VCaP (cell line): ENCODE measurements around the gene RGS1.
A peak's percentile ranks its signal among the peaks of the same experiment; 100 is the strongest.

ENCODE experiments used
- H3K27ac ChIP-seq: fragments of 450-650 bp; 2 replicates; pipeline ENCODE4 v1.5.1; 2017
- TF ChIP-seq, protein P1 (sequence below): fragments of 450-650 bp; conservative IDR thresholded peaks from 2 replicates; pipeline ENCODE4 v1.5.1; 2017; ENCODE audit warnings: mild to moderate bottlenecking, moderate library complexity

Gene RGS1

DNA sequence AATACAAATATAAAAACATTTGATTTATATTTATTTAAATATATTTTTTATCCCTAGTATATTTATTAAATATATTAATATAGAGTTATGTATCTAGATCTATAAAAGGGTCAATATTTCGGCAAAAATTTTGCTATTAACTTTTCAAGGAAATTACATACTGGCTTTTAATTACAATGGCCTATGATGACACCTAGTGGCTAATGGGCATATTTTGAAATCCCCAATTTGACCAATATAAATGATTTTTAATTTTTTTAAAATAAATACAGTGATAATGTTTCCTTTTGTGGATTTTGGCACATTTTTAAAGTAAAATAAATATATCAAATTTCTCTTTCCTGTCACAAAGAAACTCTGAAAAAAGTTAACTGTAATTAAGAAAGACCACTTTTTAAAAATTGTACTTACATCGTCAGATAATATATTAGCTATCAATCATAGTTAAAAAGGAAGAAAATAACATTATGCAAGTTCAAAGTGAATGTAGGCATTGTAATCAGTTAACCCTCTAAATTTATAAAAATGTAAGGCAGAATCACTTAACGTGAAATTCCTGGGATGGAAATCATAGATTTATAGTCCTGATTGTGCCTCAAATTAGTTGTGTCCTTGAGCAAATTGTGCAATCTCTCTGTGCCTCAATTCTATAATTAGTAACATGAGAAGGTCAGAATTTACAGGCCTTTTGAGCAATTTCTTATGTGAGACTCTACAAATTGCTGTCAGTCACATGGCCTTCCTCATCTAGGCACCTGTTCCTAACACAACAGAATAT is 34.7 kb downstream of the RGS1 start:
- TF ChIP-seq, protein P1, sequence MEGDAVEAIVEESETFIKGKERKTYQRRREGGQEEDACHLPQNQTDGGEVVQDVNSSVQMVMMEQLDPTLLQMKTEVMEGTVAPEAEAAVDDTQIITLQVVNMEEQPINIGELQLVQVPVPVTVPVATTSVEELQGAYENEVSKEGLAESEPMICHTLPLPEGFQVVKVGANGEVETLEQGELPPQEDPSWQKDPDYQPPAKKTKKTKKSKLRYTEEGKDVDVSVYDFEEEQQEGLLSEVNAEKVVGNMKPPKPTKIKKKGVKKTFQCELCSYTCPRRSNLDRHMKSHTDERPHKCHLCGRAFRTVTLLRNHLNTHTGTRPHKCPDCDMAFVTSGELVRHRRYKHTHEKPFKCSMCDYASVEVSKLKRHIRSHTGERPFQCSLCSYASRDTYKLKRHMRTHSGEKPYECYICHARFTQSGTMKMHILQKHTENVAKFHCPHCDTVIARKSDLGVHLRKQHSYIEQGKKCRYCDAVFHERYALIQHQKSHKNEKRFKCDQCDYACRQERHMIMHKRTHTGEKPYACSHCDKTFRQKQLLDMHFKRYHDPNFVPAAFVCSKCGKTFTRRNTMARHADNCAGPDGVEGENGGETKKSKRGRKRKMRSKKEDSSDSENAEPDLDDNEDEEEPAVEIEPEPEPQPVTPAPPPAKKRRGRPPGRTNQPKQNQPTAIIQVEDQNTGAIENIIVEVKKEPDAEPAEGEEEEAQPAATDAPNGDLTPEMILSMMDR = peak; percentile 75
- no peak overlapping the region for H3K27ac ChIP-seq

DNA sequence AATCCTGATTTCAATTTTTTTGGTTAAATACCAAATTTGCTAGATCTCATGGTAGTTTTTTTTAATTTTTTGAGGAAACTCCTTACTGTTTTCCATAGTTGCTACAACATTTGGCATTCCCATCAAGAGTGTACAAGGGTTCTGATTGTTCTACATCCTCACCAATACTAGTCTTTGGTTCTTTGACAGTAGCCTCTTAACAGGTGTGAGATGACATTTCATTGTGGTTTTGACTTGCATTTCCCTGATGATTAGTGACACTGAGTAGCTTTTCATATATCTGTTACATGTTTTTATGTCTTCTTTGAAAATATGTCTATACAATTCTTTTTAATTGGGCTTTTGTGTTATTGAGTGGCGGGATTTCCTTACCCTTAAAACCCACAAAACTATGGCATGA is 39.5 kb downstream of the RGS1 start:
- H3K27ac ChIP-seq = no peak overlapping the region
- TF ChIP-seq, protein P1 = no peak

DNA sequence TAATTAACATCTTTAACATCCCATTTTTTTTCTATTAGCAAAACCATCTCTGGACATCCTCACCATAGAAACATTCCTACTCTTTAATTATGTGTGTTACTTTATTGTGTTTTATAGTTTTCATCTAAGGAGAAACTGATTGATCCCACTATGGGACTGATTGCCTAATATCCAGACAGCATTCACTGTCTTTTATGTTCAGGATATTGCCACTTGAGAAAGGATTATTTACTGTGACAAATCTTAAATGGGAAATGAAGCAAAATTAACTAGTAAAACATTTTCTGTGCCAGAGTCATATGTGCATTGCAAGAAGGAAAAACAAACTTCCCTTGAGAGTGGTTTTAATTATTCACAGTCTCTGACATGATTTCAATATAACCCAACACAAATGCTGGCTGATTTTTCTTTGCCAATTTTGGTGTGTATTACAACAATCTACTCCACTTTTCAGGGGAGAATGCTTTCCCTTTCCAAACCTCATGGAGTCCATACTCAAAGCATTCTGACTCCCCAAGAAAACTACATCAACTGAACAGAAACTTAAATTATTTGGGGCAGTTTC is 44.6 kb downstream of the RGS1 start:
- H3K27ac ChIP-seq = no peak overlapping the region
- TF ChIP-seq, protein P1 = no peak

DNA sequence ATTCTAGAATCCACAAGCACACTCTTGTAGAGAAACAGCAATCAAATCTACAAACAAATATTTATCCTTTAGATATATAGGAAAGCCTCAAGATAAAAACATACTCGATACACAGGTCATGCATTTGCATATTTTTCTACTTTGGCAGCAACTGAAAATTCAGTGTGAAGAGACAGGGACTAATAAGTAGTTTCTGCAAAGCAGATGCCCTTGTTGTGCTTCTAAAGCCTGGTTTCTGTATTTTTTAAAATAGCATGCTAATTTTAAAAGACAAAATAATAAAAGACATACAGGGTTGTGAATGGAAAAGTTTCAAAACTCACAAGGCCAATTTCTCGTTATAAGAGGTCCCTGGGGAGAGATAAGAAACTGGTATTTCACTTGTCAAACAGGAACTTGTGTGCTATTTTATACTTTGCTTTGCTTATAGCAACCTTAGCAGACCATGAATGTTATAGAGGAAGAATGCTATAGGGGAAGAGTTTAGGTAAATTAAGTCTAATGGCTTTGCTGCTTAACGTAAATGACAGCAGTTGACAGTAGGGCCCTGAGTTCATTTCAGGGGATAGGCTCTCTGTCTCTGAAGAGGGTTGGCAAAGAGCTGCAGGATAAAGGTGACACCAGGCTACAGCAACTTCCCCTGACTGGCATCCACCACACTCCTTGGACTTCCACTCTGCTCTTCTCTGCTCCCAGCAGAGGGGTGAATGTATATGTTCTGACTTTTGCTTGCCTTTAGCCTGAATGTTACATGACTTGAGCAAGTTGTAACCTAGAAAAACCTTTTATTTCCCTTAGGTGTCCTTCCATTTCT is 51.0 kb downstream of the RGS1 start:
- TF ChIP-seq, protein P1 = no peak
- H3K27ac ChIP-seq = peak overlapping the region; percentile 53

DNA sequence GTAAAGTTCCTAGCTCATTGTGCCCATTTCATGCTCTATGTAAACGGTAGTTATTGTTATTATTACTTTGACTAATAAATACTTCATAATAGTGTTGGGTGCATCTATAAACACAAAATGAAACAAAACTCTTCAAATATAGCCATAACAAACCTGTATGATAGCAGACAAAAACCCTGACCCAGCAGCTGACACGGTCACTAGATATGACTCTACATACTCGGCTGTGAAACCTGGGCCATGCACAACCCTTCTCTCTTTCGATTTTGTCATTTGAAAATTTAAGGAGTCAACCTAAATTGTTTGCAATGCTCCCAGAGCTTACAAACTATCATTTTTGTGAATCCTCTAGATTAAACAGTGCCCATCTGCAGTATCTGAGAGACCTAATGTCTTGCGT is 52.3 kb downstream of the RGS1 start:
- TF ChIP-seq, protein P1 = no peak
- no peak overlapping the region for H3K27ac ChIP-seq

DNA sequence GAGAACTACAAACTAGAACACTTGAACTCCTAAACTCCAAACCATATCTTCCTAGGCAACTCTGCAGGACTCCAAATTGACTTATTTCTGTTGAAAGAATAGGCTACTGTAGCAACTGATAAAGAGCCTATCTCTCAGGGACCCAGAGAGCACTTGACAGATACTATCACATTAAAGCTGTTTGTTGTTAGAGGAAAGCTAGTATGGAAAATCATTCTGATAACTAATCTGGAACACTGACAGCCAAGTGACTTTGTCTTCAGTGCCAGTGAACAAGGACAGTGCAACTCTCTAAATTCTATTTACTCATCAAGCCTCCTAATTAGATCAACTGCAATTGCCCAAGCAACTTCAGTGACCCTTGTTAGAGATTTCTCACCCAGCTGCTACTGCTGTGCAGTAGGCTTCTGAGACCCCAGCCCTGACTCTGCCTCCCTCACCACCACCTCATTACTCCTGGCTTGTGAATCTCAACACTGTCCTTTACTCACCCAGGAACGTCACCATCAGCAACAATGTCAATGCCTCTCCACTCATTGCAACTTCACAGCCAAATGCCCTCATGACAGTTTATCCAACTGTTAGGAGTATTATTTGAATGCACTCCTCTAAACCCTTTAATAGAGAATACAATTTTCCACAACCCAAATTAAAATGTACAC is 53.0 kb downstream of the RGS1 start:
- TF ChIP-seq, protein P1 = no peak
- peak overlapping the region; percentile 61; the same call in 1 of the 2 replicates for H3K27ac ChIP-seq

DNA sequence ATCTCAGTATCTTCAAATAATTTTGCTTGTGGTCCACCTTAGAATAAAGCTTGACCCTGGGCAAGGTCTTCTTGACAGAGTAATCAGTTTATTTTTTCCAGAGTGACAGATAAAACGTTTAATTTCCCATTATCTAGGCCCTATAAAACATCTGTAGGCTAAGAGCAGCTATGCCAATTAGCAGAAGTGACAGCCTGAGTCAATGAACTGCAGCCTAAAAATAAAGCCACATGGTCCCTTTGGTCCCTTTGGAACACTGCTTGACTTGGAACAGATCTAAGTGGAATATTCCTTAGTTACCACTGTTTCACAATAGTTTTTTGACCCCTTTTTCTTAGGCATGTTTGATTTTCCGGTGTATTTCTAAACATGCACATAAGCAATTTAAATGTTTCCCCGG is 54.0 kb downstream of the RGS1 start:
- peak overlapping the region; percentile 61; the same call in 1 of the 2 replicates for H3K27ac ChIP-seq
- TF ChIP-seq, protein P1 = no peak
